ENCODE measurements around the gene CDR2L. TPM values are rescaled to one million over a fixed set of nuclear protein-coding genes. Genes with fewer than 3 reads are reported as not detected.
"Not testable (repeated sequence)": the region's sequence is repeated elsewhere in the genome, so short reads cannot be mapped to it uniquely, and the experiment has no call there.

Gene CDR2L
- total RNA-seq, 2 experiments from 2014 or later: 0.32 to 0.47 TPM

- ATAC-seq (peak; percentile 16), DNase-seq (no peak)
- H3K4me3 Mint-ChIP-seq: no peak overlapping the region
- no peak overlapping the region for H3K27ac Mint-ChIP-seq
- H3K9me3 Mint-ChIP-seq (ENCODE audit: low read depth): no peaks in the 10 kb centered on the region
- H3K4me1 Mint-ChIP-seq: peaks cover 5% of the 10 kb centered on the region
- no peaks in the 10 kb centered on the region for H3K36me3 Mint-ChIP-seq
- CTCF ChIA-PET: interaction anchor here (0.7 to 1.1 kb wide), 2 partner anchors 37 to 38 kb away, joined by 3 to 4 read pairs; no protein-coding TSS in a partner anchor
- no peaks in the 10 kb centered on the region for H3K27me3 Mint-ChIP-seq
Measured at GRCh38 chr17:74998783-74999182, 11.4 kb downstream of the CDR2L start.

GRCh38 chr17:74999523-74999922 is 12.1 kb downstream of the CDR2L start:
- Mint-ChIP-seq H3K4me1 (peaks cover 5% of the 10 kb centered on the region), H3K27me3 (no peaks in the 10 kb centered on the region), H3K27ac (no peak overlapping the region), H3K4me3 (no peak overlapping the region), H3K36me3 (no peaks in the 10 kb centered on the region), H3K9me3 (ENCODE audit: low read depth) (no peaks in the 10 kb centered on the region)
- CTCF ChIA-PET: interaction anchor here (0.6 to 1.3 kb wide), 4 partner anchors 13 to 602 kb away, joined by 3 to 5 read pairs (median 4); partner anchors contain the start of gene MRPL58
- DNase-seq (no peak), ATAC-seq (no peak)

- CTCF ChIA-PET: interaction anchor here (1.9 to 2.6 kb wide), 2 partner anchors 10 to 40 kb away, joined by 6 to 7 read pairs; partner anchors contain the start of gene MRPL58
Measured at GRCh38 chr17:75001915-75002843, 14.7 kb downstream of the CDR2L start.

GRCh38 chr17:75003070-75003956 is 15.9 kb downstream of the CDR2L start:
- H3K27me3 Mint-ChIP-seq: peaks cover 6% of the 10 kb centered on the region
- peaks cover 5% of the 10 kb centered on the region for H3K4me1 Mint-ChIP-seq
- CTCF ChIA-PET: interaction anchor here (0.6 to 1.9 kb wide), 4 partner anchors 9 to 466 kb away, joined by 3 to 6 read pairs (median 4); partner anchors contain the start of gene MRPL58
- ATAC-seq (no peak), DNase-seq (no peak)
- no peak overlapping the region for H3K27ac Mint-ChIP-seq
- no peak overlapping the region for H3K4me3 Mint-ChIP-seq
- H3K36me3 Mint-ChIP-seq: no peaks in the 10 kb centered on the region
- no peaks in the 10 kb centered on the region for H3K9me3 Mint-ChIP-seq (ENCODE audit: low read depth)

More at GRCh38 chr17:75001915-75002843, 14.7 kb downstream of the CDR2L start:
- H3K27ac Mint-ChIP-seq: no peak overlapping the region
- H3K9me3 Mint-ChIP-seq (ENCODE audit: low read depth): no peaks in the 10 kb centered on the region
- no peak overlapping the region for H3K4me3 Mint-ChIP-seq
- H3K27me3 Mint-ChIP-seq: peaks cover 3% of the 10 kb centered on the region
- no peaks in the 10 kb centered on the region for H3K36me3 Mint-ChIP-seq
- DNase-seq: no peak
- no peak for ATAC-seq
- H3K4me1 Mint-ChIP-seq: peaks cover 5% of the 10 kb centered on the region

- Mint-ChIP-seq H3K4me3 (no peak overlapping the region), H3K27ac (no peak overlapping the region), H3K36me3 (no peaks in the 10 kb centered on the region), H3K4me1 (no peaks in the 10 kb centered on the region), H3K27me3 (peaks cover 6% of the 10 kb centered on the region), H3K9me3 (ENCODE audit: low read depth) (no peaks in the 10 kb centered on the region)
- DNase-seq (no peak), ATAC-seq (no peak)
- CTCF ChIA-PET: interaction anchor here (1.3 to 1.4 kb wide), 2 partner anchors 43 to 46 kb away, joined by 4 to 5 read pairs; no protein-coding TSS in a partner anchor
Measured at GRCh38 chr17:75003957-75004355, 16.5 kb downstream of the CDR2L start.

- Mint-ChIP-seq H3K9me3 (ENCODE audit: low read depth) (no peaks in the 10 kb centered on the region), H3K4me1 (no peaks in the 10 kb centered on the region)
Measured at GRCh38 chr17:75004371-75004770, 16.9 kb downstream of the CDR2L start.

GRCh38 chr17:75005291-75005690 is 17.9 kb downstream of the CDR2L start:
- Mint-ChIP-seq H3K4me3 (no peak overlapping the region), H3K36me3 (no peaks in the 10 kb centered on the region), H3K4me1 (no peaks in the 10 kb centered on the region), H3K27me3 (peaks cover 6% of the 10 kb centered on the region), H3K9me3 (ENCODE audit: low read depth) (no peaks in the 10 kb centered on the region), H3K27ac (no peak overlapping the region)
- ATAC-seq: no peak
- CTCF ChIA-PET: interaction anchor here (1.3 to 9.7 kb wide), 2 partner anchors 8 to 43 kb away, joined by 5 to 129 read pairs; no protein-coding TSS in a partner anchor
- no peak for DNase-seq

More at GRCh38 chr17:75004371-75004770, 16.9 kb downstream of the CDR2L start:
- DNase-seq (no peak), ATAC-seq (no peak)
- Mint-ChIP-seq H3K4me3 (no peak overlapping the region), H3K36me3 (no peaks in the 10 kb centered on the region), H3K27ac (no peak overlapping the region), H3K27me3 (peaks cover 6% of the 10 kb centered on the region)
- CTCF ChIA-PET: interaction anchor here (1.3 to 9.7 kb wide), 2 partner anchors 42 to 44 kb away, joined by 5 to 129 read pairs; no protein-coding TSS in a partner anchor

- H3K27me3 Mint-ChIP-seq; H3K27ac Mint-ChIP-seq; DNase-seq; H3K4me1 Mint-ChIP-seq; ATAC-seq; H3K4me3 Mint-ChIP-seq; H3K36me3 Mint-ChIP-seq; H3K9me3 Mint-ChIP-seq (ENCODE audit: low read depth): not testable (repeated sequence)
- CTCF ChIA-PET: interaction anchor here (0.5 to 9.7 kb wide), 3 partner anchors 9 to 411 kb away, joined by 4 to 129 read pairs (median 5); no protein-coding TSS in a partner anchor
Measured at GRCh38 chr17:75006084-75006483, 18.7 kb downstream of the CDR2L start.

- no peak for DNase-seq
- Mint-ChIP-seq H3K4me1 (no peaks in the 10 kb centered on the region), H3K36me3 (no peaks in the 10 kb centered on the region), H3K4me3 (no peak overlapping the region), H3K27me3 (peaks cover 6% of the 10 kb centered on the region), H3K9me3 (ENCODE audit: low read depth) (no peaks in the 10 kb centered on the region), H3K27ac (no peak overlapping the region)
- no peak for ATAC-seq
- CTCF ChIA-PET: interaction anchor here (0.5 to 9.7 kb wide), 6 partner anchors 9 to 410 kb away, joined by 3 to 129 read pairs (median 4); partner anchors contain the start of gene CDR2L
Measured at GRCh38 chr17:75006653-75007052, 19.2 kb downstream of the CDR2L start.

- H3K4me3 Mint-ChIP-seq: no peak overlapping the region
- CTCF ChIA-PET: interaction anchor here (1.1 to 9.7 kb wide), 3 partner anchors 9 to 50 kb away, joined by 3 to 129 read pairs (median 6); no protein-coding TSS in a partner anchor
- peaks cover 6% of the 10 kb centered on the region for H3K27me3 Mint-ChIP-seq
- DNase-seq: no peak
- no peak for ATAC-seq
- no peaks in the 10 kb centered on the region for H3K9me3 Mint-ChIP-seq (ENCODE audit: low read depth)
- no peak overlapping the region for H3K27ac Mint-ChIP-seq
- H3K36me3 Mint-ChIP-seq: no peaks in the 10 kb centered on the region
- peaks cover 10% of the 10 kb centered on the region for H3K4me1 Mint-ChIP-seq
Measured at GRCh38 chr17:75008373-75008772, 20.9 kb downstream of the CDR2L start.

GRCh38 chr17:75009139-75009724 is 21.8 kb downstream of the CDR2L start:
- peaks cover 16% of the 10 kb centered on the region for H3K4me1 Mint-ChIP-seq
- no peak overlapping the region for H3K4me3 Mint-ChIP-seq
- H3K9me3 Mint-ChIP-seq (ENCODE audit: low read depth): no peaks in the 10 kb centered on the region
- H3K27me3 Mint-ChIP-seq: peaks cover 6% of the 10 kb centered on the region
- CTCF ChIA-PET: interaction anchor here (1.1 to 9.7 kb wide), 3 partner anchors 9 to 51 kb away, joined by 3 to 129 read pairs (median 6); no protein-coding TSS in a partner anchor
- no peak for ATAC-seq
- H3K36me3 Mint-ChIP-seq: peaks cover 3% of the 10 kb centered on the region
- H3K27ac Mint-ChIP-seq: no peak overlapping the region
- no peak for DNase-seq

- Mint-ChIP-seq H3K4me1 (peaks cover 24% of the 10 kb centered on the region), H3K4me3 (peak overlapping the region; percentile 9), H3K36me3 (peaks cover 7% of the 10 kb centered on the region), H3K27ac (no peak overlapping the region), H3K27me3 (peaks cover 6% of the 10 kb centered on the region), H3K9me3 (ENCODE audit: low read depth) (no peaks in the 10 kb centered on the region)
- no peak for ATAC-seq
- CTCF ChIA-PET: interaction anchor here (0.8 to 9.7 kb wide), 8 partner anchors 14 to 52 kb away, joined by 3 to 129 read pairs (median 18); partner anchors contain the start of genes CDR2L and HID1
- no peak for DNase-seq
Measured at GRCh38 chr17:75010683-75011400, 23.4 kb downstream of the CDR2L start.

All from activated CD8-positive, alpha-beta memory T cell treated with anti-CD3 and anti-CD28 coated beads, Interleukin-2, amount 10 ng/mL, durations not matched to agents 7 days and 5 days (primary cell).